B cell (primary cell): ENCODE measurements around the gene TSPOAP1. TPM values are rescaled to one million over a fixed set of nuclear protein-coding genes. Genes with fewer than 3 reads are reported as not detected.

Experiments used
- ATAC-seq: fragments of 200-7000 bp; cut with Tn5 transposase; one replicate; pipeline ENCODE4 v1.10.0; 2021; ENCODE audit warnings: low read depth, mild to moderate bottlenecking, moderate number of reproducible peaks, moderate library complexity
- CTCF ChIA-PET: fragments of 350-600 bp; sonication (Branson Sonifier 250); formaldehyde crosslinking; loops from one replicate; lab custom pipeline; 2021; ENCODE audit warnings: antibody characterized with exemption, inconsistent platforms; lab: Charles Lee
- POLR2A ChIA-PET: fragments of 350-600 bp; sonication (Branson Sonifier 250); formaldehyde crosslinking; loops from one replicate; lab custom pipeline; 2021; ENCODE audit warnings: antibody characterized with exemption; lab: Charles Lee
- DNase-seq: peaks from one replicate; pipeline ENCODE4 v3.0.0; 2013
- H2AFZ ChIP-seq: 2 replicates; pipeline ENCODE4 v1.6.1; 2012; ENCODE audit warnings: mild to moderate bottlenecking, low read depth, low read length; ENCODE audit not compliant: insufficient read depth, poor library complexity, severe bottlenecking
- H3K27ac ChIP-seq, 2 donors: 1 replicate in 1 of 2; 2 replicates in 1 of 2; pipeline ENCODE4 v1.5.1; 2012 to 2013; ENCODE audit warnings: low read length in 2 of 2, mild to moderate bottlenecking in 2 of 2, moderate library complexity in 1 of 2
- H3K27me3 ChIP-seq, 4 experiments: fragments of 200-600 bp in 1 of 4; sonication (generic) in 1 of 4; replicated peaks in 1 of 4; 1 replicate in 2 of 4; 2 replicates in 2 of 4; pipeline versions ENCODE4 v1.6.1 to v1.7.0; 2013 to 2016; ENCODE audit warnings: low read length in 3 of 4, mild to moderate bottlenecking in 2 of 4, mixed read lengths in 1 of 4, moderate library complexity in 1 of 4; ENCODE audit not compliant: insufficient read depth in 4 of 4, control insufficient read depth in 3 of 4; ENCODE audit errors: control extremely low read depth in 1 of 4
- H3K36me3 ChIP-seq, 2 experiments: replicated peaks in 1 of 2; 1 replicate in 1 of 2; 2 replicates in 1 of 2; pipeline versions ENCODE4 v1.6.1 to v1.7.1; 2013; ENCODE audit warnings: low read length in 1 of 2; ENCODE audit not compliant: insufficient read depth in 2 of 2, control insufficient read depth in 1 of 2; ENCODE audit errors: control extremely low read depth in 1 of 2, extremely low read depth in 1 of 2
- H3K4me1 ChIP-seq, 2 donors: fragments of 200-600 bp in 1 of 2; sonication (generic) in 1 of 2; 1 replicate in 1 of 2; 2 replicates in 1 of 2; pipeline versions ENCODE4 v1.5.1 to v1.6.1; 2013 to 2017; ENCODE audit warnings: low read length in 2 of 2; ENCODE audit not compliant: control insufficient read depth in 2 of 2, insufficient read depth in 2 of 2
- H3K4me2 ChIP-seq: replicated peaks from 2 replicates; pipeline ENCODE3; 2012; ENCODE audit warnings: mild to moderate bottlenecking, low read depth, low read length; ENCODE audit not compliant: poor library complexity, severe bottlenecking
- H3K4me3 ChIP-seq, 5 experiments: fragments of 200-600 bp in 1 of 5; sonication (generic) in 1 of 5; 1 replicate in 3 of 5; 2 replicates in 2 of 5; pipeline versions ENCODE4 v1.5.1 to v1.7.0; 2011 to 2016; ENCODE audit warnings: low read length in 4 of 5, mild to moderate bottlenecking in 4 of 5, low read depth in 2 of 5, control low read depth in 1 of 5, moderate library complexity in 1 of 5; ENCODE audit not compliant: insufficient read depth in 1 of 5; ENCODE audit errors: control extremely low read depth in 1 of 5, extremely low read depth in 1 of 5
- H3K79me2 ChIP-seq: fragments of 200-600 bp; sonication (generic); one replicate; pipeline ENCODE4 v1.6.0; 2016; ENCODE audit warnings: low read length; ENCODE audit not compliant: control insufficient read depth, insufficient read depth
- H3K9ac ChIP-seq: fragments of 200-600 bp; sonication (generic); 2 replicates; pipeline ENCODE4 v1.6.1; 2017; ENCODE audit warnings: mild to moderate bottlenecking, low read length, moderate library complexity
- H3K9me3 ChIP-seq, 3 donors: one replicate each; pipeline versions ENCODE4 v1.6.1 to v1.7.1; 2013; ENCODE audit warnings: low read length in 2 of 3; ENCODE audit not compliant: control insufficient read depth in 2 of 3, insufficient read depth in 1 of 3; ENCODE audit errors: control extremely low read depth in 1 of 3
- H4K20me1 ChIP-seq: 2 replicates; pipeline ENCODE4 v1.6.0; 2012; ENCODE audit warnings: mild to moderate bottlenecking, low read length; ENCODE audit not compliant: insufficient read depth, control insufficient read depth, poor library complexity, severe bottlenecking
- H3K27ac Mint-ChIP-seq: one replicate; pipeline ENCODE4 v1.8.0; 2021; ENCODE audit warnings: mixed read lengths
- H3K27me3 Mint-ChIP-seq: one replicate; pipeline ENCODE4 v1.8.0; 2021; ENCODE audit warnings: mixed read lengths
- H3K4me1 Mint-ChIP-seq: one replicate; pipeline ENCODE4 v1.8.0; 2021; ENCODE audit warnings: mixed read lengths
- H3K4me3 Mint-ChIP-seq: one replicate; pipeline ENCODE4 v1.8.0; 2021; ENCODE audit warnings: mixed read lengths
- H3K9me3 Mint-ChIP-seq: one replicate; pipeline ENCODE4 v1.8.0; 2022; ENCODE audit warnings: mixed read lengths; ENCODE audit not compliant: insufficient read depth
- EZH2 ChIP-seq: IDR thresholded peaks from 2 replicates; pipeline ENCODE4 v1.6.1; 2012; ENCODE audit warnings: borderline replicate concordance, low read depth, mild to moderate bottlenecking, moderate library complexity, low read length; ENCODE audit not compliant: insufficient read depth, poor library complexity, severe bottlenecking
- WGBS: methylation state at CpG from one replicate; pipeline ENCODE4 v1.1.5; 2013; ENCODE audit warnings: missing lambda C conversion rate; ENCODE audit not compliant: insufficient coverage; 5-methylcytosine and 5-hydroxymethylcytosine counted together
- intact Hi-C: fragments of 100-400 bp; cut with micrococcal nuclease; formaldehyde crosslinking; loops from one replicate; pipeline ENCODE4 v1.10.0; 2022
- polyA plus RNA-seq: library from polyadenylated mRNA; depleted of rRNA; stranded (reverse); fragments of >200 nt; gene quantifications from 2 replicates; pipeline ENCODE4 v1.2.3, GENCODE V29; 2012
- total RNA-seq, 2 donors: library from RNA; stranded (reverse); fragments of 120-200 nt in 1 of 2; gene quantifications; 1 replicate in 1 of 2; 2 replicates in 1 of 2; pipeline versions ENCODE4 v1.2.3 to v1.2.4, GENCODE V29; 2013 to 2022
- TF ChIP-seq, protein P1 (sequence below): fragments of 200-600 bp; IDR thresholded peaks from one replicate; pipeline ENCODE4 v1.8.0; 2022; ENCODE audit warnings: antibody characterized with exemption, mild to moderate bottlenecking

Gene TSPOAP1
- total and polyA plus RNA-seq, 2 donors (not counting 1 experiment from before 2014, with no cell fraction given), result 10.8 to 30.7 TPM

- 0% methylated on average over 4 of the region's 4 CpGs for WGBS
- ChIA-PET POLR2A (interaction anchor here (0.7 to 19.3 kb wide), 7 partner anchors 6 to 82 kb away, joined by 3 to 663 read pairs (median 16); partner anchors contain the start of genes RNF43, SUPT4H1 and TSPOAP1), CTCF (interaction anchor here (0.6 to 13.7 kb wide), 5 partner anchors 10 to 82 kb away, joined by 3 to 587 read pairs (median 4); partner anchors contain the start of genes RNF43, SUPT4H1 and TSPOAP1)
- peaks cover 76% of the 10 kb centered on the region for H3K4me1 Mint-ChIP-seq
- Histone ChIP-seq H3K79me2 (peaks cover 94% of the 10 kb centered on the region), H2AFZ (no peak overlapping the region), H3K9ac (peak overlapping the region; percentile 99), H3K4me1 (peaks cover 66 to 82% of the 10 kb centered on the region in 2 donors), H3K4me3 (peak overlapping the region; percentile 75 to 100 (median 99)), H3K27ac (peak overlapping the region; percentile 99 to 100), H3K27me3 (no peaks in the 10 kb centered on the region), H3K36me3 (peaks cover 0 to 14% of the 10 kb centered on the region in 2 experiments), H3K9me3 (no peaks in the 10 kb centered on the region), H3K4me2 (peak overlapping the region; percentile 92), H4K20me1 (peaks cover 14% of the 10 kb centered on the region)
- TF ChIP-seq, protein P1, sequence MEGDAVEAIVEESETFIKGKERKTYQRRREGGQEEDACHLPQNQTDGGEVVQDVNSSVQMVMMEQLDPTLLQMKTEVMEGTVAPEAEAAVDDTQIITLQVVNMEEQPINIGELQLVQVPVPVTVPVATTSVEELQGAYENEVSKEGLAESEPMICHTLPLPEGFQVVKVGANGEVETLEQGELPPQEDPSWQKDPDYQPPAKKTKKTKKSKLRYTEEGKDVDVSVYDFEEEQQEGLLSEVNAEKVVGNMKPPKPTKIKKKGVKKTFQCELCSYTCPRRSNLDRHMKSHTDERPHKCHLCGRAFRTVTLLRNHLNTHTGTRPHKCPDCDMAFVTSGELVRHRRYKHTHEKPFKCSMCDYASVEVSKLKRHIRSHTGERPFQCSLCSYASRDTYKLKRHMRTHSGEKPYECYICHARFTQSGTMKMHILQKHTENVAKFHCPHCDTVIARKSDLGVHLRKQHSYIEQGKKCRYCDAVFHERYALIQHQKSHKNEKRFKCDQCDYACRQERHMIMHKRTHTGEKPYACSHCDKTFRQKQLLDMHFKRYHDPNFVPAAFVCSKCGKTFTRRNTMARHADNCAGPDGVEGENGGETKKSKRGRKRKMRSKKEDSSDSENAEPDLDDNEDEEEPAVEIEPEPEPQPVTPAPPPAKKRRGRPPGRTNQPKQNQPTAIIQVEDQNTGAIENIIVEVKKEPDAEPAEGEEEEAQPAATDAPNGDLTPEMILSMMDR, result no peak
- TF ChIP-seq EZH2, result no peak
- H3K27me3 Mint-ChIP-seq, result no peaks in the 10 kb centered on the region
- peak; percentile 79 for DNase-seq
- peak; percentile 8 for ATAC-seq
- H3K4me3 Mint-ChIP-seq, result peak overlapping the region; percentile 91
- intact Hi-C loops, result no loop called here
- peak overlapping the region; percentile 98 for H3K27ac Mint-ChIP-seq
- H3K9me3 Mint-ChIP-seq, result no peaks in the 10 kb centered on the region
These were observed 7.3 kb upstream of the TSPOAP1 start for GRCh38 chr17:58335779-58336455.
